CD4-positive, alpha-beta T cell treated with Interleukin-17A for 4 hours (primary cell): ENCODE results near the gene EMC9.

ENCODE experiments used
- DNase-seq: peaks from one replicate; pipeline ENCODE4 v3.0.0-alpha.2; 2020; ENCODE audit warnings: mixed read lengths

EMC9 gene, protein sequence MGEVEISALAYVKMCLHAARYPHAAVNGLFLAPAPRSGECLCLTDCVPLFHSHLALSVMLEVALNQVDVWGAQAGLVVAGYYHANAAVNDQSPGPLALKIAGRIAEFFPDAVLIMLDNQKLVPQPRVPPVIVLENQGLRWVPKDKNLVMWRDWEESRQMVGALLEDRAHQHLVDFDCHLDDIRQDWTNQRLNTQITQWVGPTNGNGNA

DNA sequence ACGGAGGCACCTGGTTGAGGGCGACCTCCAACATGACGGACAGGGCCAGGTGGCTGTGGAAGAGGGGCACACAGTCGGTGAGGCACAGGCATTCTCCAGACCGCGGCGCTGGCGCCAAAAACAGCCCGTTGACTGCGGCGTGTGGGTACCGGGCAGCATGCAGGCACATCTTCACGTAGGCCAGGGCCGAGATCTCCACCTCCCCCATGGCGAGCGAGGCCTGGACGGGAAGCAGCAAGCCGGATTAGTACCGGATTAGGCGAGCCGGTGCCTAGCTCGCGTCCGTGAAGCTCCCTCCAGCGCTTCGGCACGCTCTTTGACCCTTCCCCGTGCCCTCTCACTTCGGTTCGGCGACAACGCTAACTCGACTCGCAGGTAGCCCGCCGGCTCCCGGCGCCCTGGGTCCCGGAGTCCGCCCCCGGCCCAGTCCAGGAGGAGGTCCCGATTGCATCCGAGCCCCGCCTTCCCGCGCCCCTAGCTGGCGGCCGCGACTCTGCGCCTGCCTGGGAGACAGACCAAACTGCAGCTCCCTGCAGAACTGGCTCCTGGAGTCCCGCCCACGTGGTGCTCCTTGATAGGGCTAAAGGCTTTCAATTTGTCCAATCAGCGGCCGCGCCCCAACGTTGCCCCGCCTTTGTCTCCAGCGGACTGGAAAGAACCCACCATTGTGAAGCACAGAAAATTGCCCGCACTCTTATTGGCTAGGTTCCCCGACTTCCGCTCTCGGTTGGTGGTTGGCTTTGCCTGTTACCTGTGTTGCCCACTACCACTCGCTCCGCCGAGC lies at the start of gene EMC9:
Gene EMC9, minus strand, starts transcription at position 495 of the 784 bp plus-strand sequence. Its CDS starts 287 bp downstream, at position 208.
- peak; percentile 99 for DNase-seq

DNA sequence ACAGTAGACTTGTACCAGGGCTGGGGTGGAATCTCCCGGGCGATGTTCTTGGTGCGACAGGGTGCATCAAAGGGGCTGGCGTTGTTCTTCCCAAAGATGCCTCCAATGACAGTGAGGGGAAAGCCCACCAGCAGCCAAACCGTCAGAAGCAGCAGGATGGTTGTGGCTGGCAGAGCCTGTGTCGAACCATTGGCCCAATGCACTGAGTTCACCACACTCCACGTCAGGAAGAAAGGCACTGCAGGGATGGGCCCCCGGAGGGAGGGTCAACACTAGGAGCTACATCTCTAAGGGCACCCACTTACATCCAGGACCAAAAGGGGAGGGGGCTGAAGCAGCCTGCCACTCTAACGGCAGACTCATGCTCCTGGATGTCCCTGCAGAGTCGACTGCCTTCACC lies 49.0 kb upstream of the EMC9 start:
- no peak for DNase-seq

DNA sequence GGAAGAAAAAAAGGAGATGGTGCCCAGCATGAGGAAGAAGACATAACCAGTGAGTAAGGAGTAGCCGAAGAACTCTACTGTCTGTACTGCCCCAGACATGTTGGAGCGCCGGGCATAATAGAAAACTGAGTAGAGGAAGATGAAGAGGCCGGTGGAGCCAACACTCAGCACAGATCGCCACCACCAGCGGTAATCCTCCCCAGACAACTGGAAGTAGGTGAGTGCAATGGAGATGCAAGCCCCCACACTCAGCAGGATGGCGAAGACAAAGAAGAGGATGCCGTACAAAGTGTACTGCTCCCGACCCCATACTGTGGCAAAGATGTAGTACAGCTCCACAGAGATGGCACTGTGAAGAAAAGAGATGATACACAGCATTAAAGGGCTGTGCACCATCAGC lies 48.1 kb upstream of the EMC9 start:
- DNase-seq: no peak

DNA sequence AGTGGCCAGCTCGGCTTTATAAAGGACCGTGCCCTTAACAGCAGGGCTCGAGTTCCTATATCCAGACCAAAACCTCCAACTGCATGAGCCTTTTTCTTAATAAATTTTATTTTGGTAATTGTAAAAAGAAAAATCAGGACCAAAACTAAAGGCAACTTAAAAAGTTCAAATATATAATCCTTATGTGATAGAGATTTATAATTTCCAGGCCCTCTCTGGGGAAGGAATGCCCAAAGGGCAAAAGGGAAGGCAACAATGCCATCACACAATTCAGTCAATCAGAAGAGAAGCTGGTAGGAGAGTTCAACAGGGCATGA lies 47.6 kb upstream of the EMC9 start:
- no peak for DNase-seq

GRCh38 chr14:24188251-24189058 lies 47.1 kb upstream of the EMC9 start, which contains the start of gene IPO4:
IPO4 (minus strand) TSS chr14:24188816; CDS start chr14:24188787, 29 bp downstream.
- DNase-seq: peak; percentile 96

- DNase-seq: no peak
Observed at GRCh38 chr14:24187539-24187915, 46.1 kb upstream of the EMC9 start.

DNA sequence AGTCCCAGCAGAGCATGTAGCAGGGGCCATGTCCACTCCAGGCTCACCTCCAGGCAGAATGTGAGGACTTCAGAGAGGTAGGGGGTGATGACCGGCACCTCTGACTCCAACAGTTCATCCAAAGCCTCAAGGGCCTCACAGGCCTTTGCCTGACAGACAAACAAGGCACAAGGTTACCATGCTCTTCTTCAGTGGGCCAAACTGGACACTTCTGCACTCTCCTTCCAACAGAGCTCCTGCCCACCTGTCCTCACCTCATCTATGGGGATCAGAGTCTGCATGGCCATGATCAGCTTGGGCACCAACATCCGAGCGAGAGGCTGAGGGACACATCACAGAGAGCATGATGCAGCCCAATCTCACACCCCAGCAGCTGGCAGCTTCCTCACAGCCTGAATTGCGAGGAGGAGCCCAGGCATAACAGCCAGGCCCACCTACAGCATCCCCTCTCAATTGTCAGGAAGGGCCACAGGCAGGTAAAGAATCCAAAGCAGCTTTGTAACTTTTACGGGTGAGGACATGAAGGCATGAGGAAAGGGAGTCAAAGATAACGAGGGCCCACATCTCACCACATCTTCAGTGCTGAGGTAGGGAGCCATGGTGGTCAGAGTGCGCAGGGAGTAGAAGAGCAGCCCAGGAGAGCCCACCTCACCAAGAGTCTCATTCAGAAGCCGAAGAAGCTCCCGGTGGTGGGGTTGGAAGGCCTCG lies 45.6 kb upstream of the EMC9 start:
- DNase-seq: no peak

DNA sequence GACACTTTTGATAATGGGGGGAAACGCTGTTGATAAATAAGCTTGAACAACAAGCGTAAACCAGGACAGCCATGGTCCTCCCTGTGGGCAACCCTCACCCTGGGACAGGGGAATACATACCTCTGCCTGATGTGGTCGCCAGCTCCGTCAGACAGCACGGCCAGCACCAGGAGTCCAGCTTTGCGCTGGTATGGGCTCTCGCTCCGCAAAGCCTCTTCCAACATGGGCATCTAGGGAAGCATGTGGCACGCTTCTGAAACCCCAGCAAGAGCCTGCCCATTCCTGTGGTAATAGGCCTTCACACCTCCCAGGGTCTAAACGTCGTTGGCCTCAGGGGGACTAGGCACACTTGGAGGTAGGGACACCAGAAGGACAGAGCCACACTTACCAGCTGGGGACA lies 44.4 kb upstream of the EMC9 start:
- no peak for DNase-seq

DNA sequence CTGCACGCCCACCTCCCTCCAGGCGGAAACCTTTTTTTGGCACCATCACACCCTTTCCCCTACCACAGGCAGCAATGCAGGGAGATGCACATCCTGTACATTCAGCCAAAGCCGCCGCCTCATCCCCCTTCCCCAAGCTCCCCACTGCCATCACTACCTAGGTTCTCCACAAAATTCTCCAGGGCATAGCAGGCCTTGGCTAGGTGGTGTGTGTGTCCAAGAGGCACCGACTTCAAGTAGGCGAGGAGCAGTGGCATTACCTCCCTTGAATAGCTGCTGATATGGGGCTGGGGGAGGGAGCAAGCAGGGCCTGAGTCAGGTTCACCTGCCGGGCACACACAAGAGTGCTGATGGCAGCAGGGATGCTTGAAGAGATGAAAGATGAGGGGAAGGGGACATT lies 43.6 kb upstream of the EMC9 start:
- no peak for DNase-seq

DNA sequence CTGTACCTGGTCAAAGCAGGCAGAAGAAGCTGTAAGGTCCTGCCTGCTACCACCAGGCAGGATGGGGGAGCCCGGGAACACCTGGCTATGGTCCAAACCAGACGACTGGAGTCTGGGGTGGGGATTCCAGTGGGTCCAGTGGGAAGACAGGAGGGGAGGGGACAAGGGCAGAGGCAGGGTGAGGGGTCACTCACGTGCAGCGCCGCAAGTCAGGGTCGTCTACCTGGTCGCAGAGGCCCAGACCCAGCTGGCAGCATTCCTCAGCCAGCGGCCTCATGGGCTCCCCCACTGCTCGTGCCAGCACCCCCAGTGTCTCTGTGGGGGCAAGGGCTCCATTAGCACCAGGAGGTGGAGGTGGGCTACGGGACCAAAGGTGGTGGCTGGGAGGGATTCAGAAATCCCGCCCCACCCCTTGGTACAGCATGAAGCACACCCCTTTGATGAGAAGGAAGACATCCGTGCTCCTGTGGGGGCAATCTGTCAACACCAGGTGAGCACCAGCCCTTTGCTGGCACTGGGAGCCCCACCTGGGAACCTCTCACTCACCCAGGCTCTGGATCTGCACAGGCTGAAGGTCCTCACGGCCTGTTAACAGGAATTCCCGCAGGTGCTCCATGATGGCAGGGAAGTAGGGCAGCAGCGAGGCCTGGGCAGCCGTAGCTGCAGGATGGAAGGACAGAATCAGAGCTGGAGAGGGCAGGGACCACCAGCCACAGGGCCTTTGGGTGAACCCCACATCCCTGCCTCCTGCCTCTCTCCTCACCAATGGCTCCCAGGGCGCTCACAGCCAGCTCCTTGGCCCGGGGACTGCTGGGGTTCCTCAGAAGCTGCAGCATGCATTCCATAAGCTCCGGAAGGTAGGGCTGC lies 42.9 kb upstream of the EMC9 start:
- no peak for DNase-seq

GRCh38 chr14:24183014-24183481 lies 41.7 kb upstream of the EMC9 start:
- no peak for DNase-seq

DNA sequence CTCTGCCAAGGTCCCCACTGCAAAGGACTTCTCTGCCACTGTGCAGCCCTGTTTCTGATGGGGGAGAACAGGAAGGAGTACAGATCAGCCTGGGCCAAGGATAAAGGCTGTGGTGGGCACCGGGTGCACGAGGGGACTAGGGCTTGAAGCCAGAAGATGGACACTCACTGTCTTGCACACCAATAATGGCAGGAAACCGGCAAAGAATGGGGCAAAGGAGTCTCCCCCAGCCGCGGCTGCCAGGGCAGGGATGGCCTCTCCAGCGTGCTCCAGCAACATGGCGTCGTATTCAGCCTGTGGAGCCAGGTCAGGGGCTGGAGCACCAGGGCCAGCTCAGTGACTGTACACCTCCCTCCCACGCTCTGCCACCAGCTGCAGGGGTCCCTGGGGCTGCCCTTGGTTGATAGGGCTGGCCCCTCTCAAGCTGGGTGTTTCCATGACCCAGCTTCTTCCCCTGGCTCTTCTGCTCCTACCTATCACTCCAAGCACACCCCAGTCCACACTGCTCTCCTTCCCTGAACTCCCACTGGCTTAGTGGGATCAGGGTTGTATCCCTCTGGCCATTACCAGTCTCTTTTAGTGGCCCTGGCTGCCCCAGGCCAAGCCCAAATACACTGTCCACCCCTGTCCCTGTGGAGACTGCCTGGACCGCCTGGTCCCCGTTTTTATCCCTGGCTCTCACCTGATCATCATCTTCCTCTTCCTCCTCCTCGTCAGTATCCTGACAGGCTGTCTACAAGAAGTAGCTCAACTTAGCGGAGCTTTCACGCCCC lies 40.9 kb upstream of the EMC9 start:
- no peak for DNase-seq

- no peak for DNase-seq
Observed at GRCh38 chr14:24181371-24182077, 40.1 kb upstream of the EMC9 start.

DNA sequence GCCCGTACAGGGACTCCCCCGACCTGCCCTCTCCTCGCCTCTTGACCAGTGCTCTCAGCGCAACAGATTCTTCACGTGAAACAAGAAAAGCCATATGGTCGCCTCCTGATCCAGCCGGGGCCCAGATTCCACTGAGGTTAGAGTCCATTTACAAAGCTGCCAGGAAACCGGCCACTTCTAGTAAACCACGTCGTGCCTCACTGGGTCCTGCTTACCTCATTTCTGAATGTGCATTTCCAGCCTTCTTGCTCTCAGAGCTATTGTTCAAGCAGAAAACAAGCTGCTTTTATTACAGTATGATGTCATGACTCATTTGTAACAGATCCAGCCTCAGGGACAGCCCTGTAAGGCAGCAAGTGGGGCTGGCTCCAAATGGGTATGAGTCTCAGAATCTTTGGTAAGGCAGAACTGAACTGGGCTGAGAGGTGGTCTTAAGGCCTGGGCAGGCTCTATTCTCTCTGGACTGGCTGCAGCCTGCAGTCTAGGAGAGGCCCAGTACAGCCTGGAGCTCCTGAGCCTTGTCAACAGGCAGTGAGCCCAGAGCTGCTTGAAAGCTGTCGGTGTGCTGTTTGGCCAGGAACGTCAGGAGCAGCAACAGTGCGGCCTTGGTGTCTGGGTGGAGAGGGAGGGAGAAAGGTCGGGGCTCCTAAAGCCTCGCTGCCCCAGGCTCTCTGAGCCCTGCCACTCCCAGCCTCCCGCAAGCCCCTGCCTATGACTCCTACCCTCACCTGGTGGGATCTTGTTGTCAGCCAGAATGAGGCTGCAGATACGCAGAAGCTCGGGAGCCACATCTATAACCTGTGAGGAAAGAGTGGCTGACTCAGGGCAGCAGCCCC lies 38.8 kb upstream of the EMC9 start:
- no peak for DNase-seq

GRCh38 chr14:24179294-24179960 lies 38.0 kb upstream of the EMC9 start:
- no peak for DNase-seq

DNA sequence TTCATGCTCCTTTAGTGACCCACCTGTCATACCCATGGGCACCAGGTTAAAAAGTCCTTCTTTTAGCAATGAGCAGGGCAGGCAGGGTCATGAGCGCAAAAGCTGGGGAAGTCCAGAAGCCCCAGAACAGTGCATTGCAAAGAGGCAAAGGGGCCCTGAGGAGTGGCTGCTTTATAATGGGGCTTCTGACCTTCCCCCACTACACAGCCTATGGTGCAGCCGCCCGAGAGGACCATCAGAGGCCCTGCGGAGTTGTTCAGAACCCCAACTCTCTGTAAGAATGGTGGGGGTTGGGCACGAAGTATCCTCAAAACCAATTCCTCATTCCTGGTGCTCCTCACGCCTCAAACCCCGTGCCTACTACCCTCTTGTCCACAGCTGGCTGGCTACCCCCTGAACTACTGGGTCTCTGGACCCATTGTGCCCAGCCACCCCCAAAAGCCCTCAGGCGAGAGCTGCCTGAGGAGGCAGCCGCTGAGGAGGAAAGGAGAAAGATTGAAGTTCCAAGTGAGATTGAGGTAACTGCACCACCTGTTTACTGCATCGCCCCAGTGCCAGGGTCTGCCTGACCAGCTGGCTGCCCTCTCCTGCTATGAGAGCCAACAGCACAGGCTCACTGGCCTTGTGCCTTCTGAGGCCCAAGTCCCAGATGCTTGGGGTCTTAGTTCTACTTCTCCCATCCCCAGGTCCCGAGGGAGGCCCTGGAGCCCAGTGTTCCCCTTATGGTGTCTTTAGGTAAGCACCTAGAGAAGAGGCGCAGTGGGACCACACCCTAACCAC lies 37.2 kb upstream of the EMC9 start:
- DNase-seq: no peak

DNA sequence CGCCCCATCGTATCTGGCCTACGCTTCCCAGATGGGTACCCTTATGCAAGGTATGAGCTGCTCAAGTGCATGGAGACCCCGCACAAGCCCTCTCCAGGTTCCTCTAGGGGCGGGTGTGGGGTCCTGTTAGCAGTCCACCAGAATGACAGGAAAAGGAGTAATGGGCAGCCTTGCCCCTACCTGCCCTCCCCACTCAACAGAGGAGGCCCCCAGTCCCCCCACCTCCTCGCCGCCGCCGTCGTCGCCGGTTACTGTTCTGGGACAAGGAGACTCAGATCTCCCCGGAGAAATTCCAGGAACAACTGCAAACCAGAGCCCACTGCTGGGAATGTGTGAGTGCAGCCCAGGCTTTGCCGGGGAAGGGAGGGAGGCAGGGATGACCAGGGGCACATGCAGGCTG lies 36.5 kb upstream of the EMC9 start:
- DNase-seq: no peak
